Fibroblast of skin of left quadriceps (primary cell): ENCODE results near the gene SIGLEC6.
"Not testable (repeated sequence)": the region's sequence is repeated elsewhere in the genome, so short reads cannot be mapped to it uniquely, and the experiment has no call there.

Experiments used
- DNase-seq, 2 experiments: peaks; one replicate each; pipeline ENCODE4 v3.0.0-alpha.2; 2013; ENCODE audit warnings: low read depth in 2 of 2

SIGLEC6 gene

GRCh38 chr19:51509823-51510660, 21.4 kb downstream of the SIGLEC6 start:
- no peak for DNase-seq

GRCh38 chr19:51508059-51508733, 23.3 kb downstream of the SIGLEC6 start:
- DNase-seq: no peak

GRCh38 chr19:51507640-51508058, 23.8 kb downstream of the SIGLEC6 start:
- DNase-seq: no peak

GRCh38 chr19:51507192-51507591, 24.3 kb downstream of the SIGLEC6 start:
- DNase-seq: no peak

- DNase-seq: no peak
Observed at GRCh38 chr19:51505904-51506303, 25.6 kb downstream of the SIGLEC6 start.

GRCh38 chr19:51503896-51504295, 27.6 kb downstream of the SIGLEC6 start:
- DNase-seq: no peak

GRCh38 chr19:51503286-51503817, 28.1 kb downstream of the SIGLEC6 start:
- DNase-seq: no peak

GRCh38 chr19:51501594-51502263, 29.7 kb downstream of the SIGLEC6 start, which contains the start of gene SIGLEC12:
Gene SIGLEC12 (minus strand): TSS chr19:51501800. CDS start chr19:51501733, 67 bp downstream.
- no peak for DNase-seq

- not testable (repeated sequence) for DNase-seq
Observed at GRCh38 chr19:51500931-51501330, 30.5 kb downstream of the SIGLEC6 start.

GRCh38 chr19:51497666-51498065, 33.8 kb downstream of the SIGLEC6 start:
- no peak for DNase-seq

GRCh38 chr19:51493776-51494175, 37.7 kb downstream of the SIGLEC6 start:
- DNase-seq: no peak

- DNase-seq: no peak
Observed at GRCh38 chr19:51491586-51491985, 39.9 kb downstream of the SIGLEC6 start.

GRCh38 chr19:51490676-51491075, 40.8 kb downstream of the SIGLEC6 start:
- DNase-seq: no peak

- DNase-seq: no peak
Observed at GRCh38 chr19:51489113-51489512, 42.4 kb downstream of the SIGLEC6 start.

GRCh38 chr19:51488491-51488890, 43.0 kb downstream of the SIGLEC6 start:
- DNase-seq: no peak

GRCh38 chr19:51485960-51486660, 45.4 kb downstream of the SIGLEC6 start:
- DNase-seq: no peak

- DNase-seq: no peak
Observed at GRCh38 chr19:51480590-51480989, 50.9 kb downstream of the SIGLEC6 start.

- no peak for DNase-seq
Observed at GRCh38 chr19:51479531-51480331, 51.7 kb downstream of the SIGLEC6 start.

- no peak for DNase-seq
Observed at GRCh38 chr19:51478381-51479234, 52.9 kb downstream of the SIGLEC6 start, which contains the start of gene CEACAM18. Gene CEACAM18 (plus strand): TSS chr19:51478539.

- no peak for DNase-seq
Observed at GRCh38 chr19:51477344-51477743, 54.1 kb downstream of the SIGLEC6 start.
